Smooth muscle cell (in vitro differentiated cells): Measurements from ENCODE around the gene ABCB10. TPM values are rescaled to one million over a fixed set of nuclear protein-coding genes. Genes with fewer than 3 reads are reported as not detected.
"Not testable (repeated sequence)": the region's sequence is repeated elsewhere in the genome, so short reads cannot be mapped to it uniquely, and the experiment has no call there.

ENCODE experiments used
- DNase-seq: peaks from one replicate; lab custom pipeline; 2025; ENCODE audit not compliant: unreplicated experiment; lab: John Stamatoyannopoulos, UW
- H2AFZ ChIP-seq: fragments of 200-600 bp; sonication (generic); 2 replicates; pipeline ENCODE4 v1.6.0; 2016; ENCODE audit warnings: antibody characterized with exemption, low read depth, mild to moderate bottlenecking
- H3F3A ChIP-seq: fragments of 200-600 bp; sonication (generic); 2 replicates; pipeline ENCODE4 v1.6.0; 2017; ENCODE audit warnings: antibody characterized with exemption, low read depth
- H3K27ac ChIP-seq: fragments of 200-600 bp; sonication (generic); 2 replicates; pipeline ENCODE4 v1.5.1; 2016; ENCODE audit warnings: low read depth, mild to moderate bottlenecking
- H3K27me3 ChIP-seq: fragments of 200-600 bp; sonication (generic); 2 replicates; pipeline ENCODE4 v1.6.1; 2016; ENCODE audit warnings: low read depth, mild to moderate bottlenecking
- H3K36me3 ChIP-seq: fragments of 200-600 bp; sonication (generic); 2 replicates; pipeline ENCODE4 v1.5.1; 2016; ENCODE audit warnings: low read depth
- H3K4me1 ChIP-seq: fragments of 200-600 bp; sonication (generic); 2 replicates; pipeline ENCODE4 v1.5.1; 2016; ENCODE audit warnings: low read depth
- H3K4me2 ChIP-seq: fragments of 200-600 bp; sonication (generic); 2 replicates; pipeline ENCODE4 v1.6.0; 2016; ENCODE audit warnings: mild to moderate bottlenecking
- H3K4me3 ChIP-seq: fragments of 200-600 bp; sonication (generic); 2 replicates; pipeline ENCODE4 v1.5.1; 2016; ENCODE audit warnings: mild to moderate bottlenecking
- H3K79me2 ChIP-seq: fragments of 200-600 bp; sonication (generic); 2 replicates; pipeline ENCODE4 v1.6.0; 2016; ENCODE audit warnings: low read depth, mild to moderate bottlenecking
- H3K9ac ChIP-seq: fragments of 200-600 bp; sonication (generic); 2 replicates; pipeline ENCODE4 v1.6.0; 2016; ENCODE audit warnings: low read depth
- H3K9me3 ChIP-seq: fragments of 200-600 bp; sonication (generic); replicated peaks from 2 replicates; pipeline ENCODE4 v1.5.1; 2016; ENCODE audit warnings: low read depth
- H4K20me1 ChIP-seq: fragments of 200-600 bp; sonication (generic); 2 replicates; pipeline ENCODE4 v1.6.0; 2016; ENCODE audit warnings: low read depth
- CTCF ChIP-seq: fragments of 200-600 bp; sonication (generic); IDR thresholded peaks from 2 replicates; pipeline ENCODE4 v1.5.1; 2017; ENCODE audit warnings: borderline replicate concordance, mild to moderate bottlenecking, antibody characterized with exemption; ENCODE audit not compliant: insufficient read depth, poor library complexity, severe bottlenecking
- WGBS: methylation state at CpG from one replicate; pipeline ENCODE4 v1.1.7; 2016; ENCODE audit warnings: low lambda C conversion rate; 5-methylcytosine and 5-hydroxymethylcytosine counted together
- polyA plus RNA-seq: library from polyadenylated mRNA; unstranded; fragments of >200 nt; fragmentation: Nextera tagmentation; extraction: Ambion mirVana; gene quantifications from 2 replicates; pipeline ENCODE4 v1.2.1, GENCODE V29; 2016
- total RNA-seq: library from RNA; depleted of rRNA; stranded (reverse); fragments of >200 nt; gene quantifications from 2 replicates; pipeline ENCODE4 v1.2.3, GENCODE V29; 2014

The ABCB10 gene
- total and polyA plus RNA-seq, 2 experiments from 2014 or later: 7.1 to 18.4 TPM

GRCh38 chr1:229596925-229597699 is 38.6 kb upstream of the ABCB10 start:
- H3K4me3 ChIP-seq: no peak overlapping the region
- no peak for DNase-seq
- H3K9ac ChIP-seq: no peak overlapping the region
- no peak overlapping the region for H2AFZ ChIP-seq
- peaks cover 5% of the 10 kb centered on the region for H3K79me2 ChIP-seq
- 65% methylated on average over 7 of the region's 7 CpGs for WGBS
- TF ChIP-seq CTCF: no peak
- H3K4me1 ChIP-seq: no peaks in the 10 kb centered on the region
- no peaks in the 10 kb centered on the region for H3K9me3 ChIP-seq
- H3F3A ChIP-seq: no peaks in the 10 kb centered on the region
- H3K36me3 ChIP-seq: peaks cover 3% of the 10 kb centered on the region
- peak overlapping the region; percentile 61 for H3K27ac ChIP-seq
- H4K20me1 ChIP-seq: peaks cover 18% of the 10 kb centered on the region
- H3K4me2 ChIP-seq: no peak overlapping the region
- H3K27me3 ChIP-seq: no peaks in the 10 kb centered on the region

- not testable (repeated sequence) for H3K27ac ChIP-seq, H3K79me2 ChIP-seq, H3K9ac ChIP-seq, H3K27me3 ChIP-seq, H3K4me2 ChIP-seq, DNase-seq, H3F3A ChIP-seq, H3K9me3 ChIP-seq, H3K4me1 ChIP-seq, H2AFZ ChIP-seq, H3K4me3 ChIP-seq, H3K36me3 ChIP-seq
- peaks cover 18% of the 10 kb centered on the region for H4K20me1 ChIP-seq
- 98% methylated on average over 7 of the region's 7 CpGs for WGBS
These were observed 37.4 kb upstream of the ABCB10 start for GRCh38 chr1:229595876-229596275.

- Histone ChIP-seq H3K4me1 (no peaks in the 10 kb centered on the region), H3K36me3 (no peaks in the 10 kb centered on the region), H3K9me3 (no peaks in the 10 kb centered on the region), H3K4me3 (no peak overlapping the region), H3K27ac (no peak overlapping the region), H3F3A (no peaks in the 10 kb centered on the region), H3K4me2 (no peak overlapping the region), H3K79me2 (no peaks in the 10 kb centered on the region), H4K20me1 (peaks cover 16% of the 10 kb centered on the region), H2AFZ (no peak overlapping the region), H3K9ac (no peak overlapping the region), H3K27me3 (no peaks in the 10 kb centered on the region)
- no peak for DNase-seq
- 99% methylated on average over 34 of the region's 34 CpGs for WGBS
- TF ChIP-seq CTCF: no peak
These were observed 35.9 kb upstream of the ABCB10 start for GRCh38 chr1:229594227-229595008.

GRCh38 chr1:229593800-229594199 is 35.3 kb upstream of the ABCB10 start:
- Histone ChIP-seq H3F3A (no peaks in the 10 kb centered on the region), H3K9ac (no peak overlapping the region), H3K4me2 (no peak overlapping the region), H4K20me1 (peaks cover 10% of the 10 kb centered on the region), H3K36me3 (no peaks in the 10 kb centered on the region), H2AFZ (no peak overlapping the region), H3K79me2 (no peaks in the 10 kb centered on the region), H3K27ac (no peak overlapping the region), H3K9me3 (no peaks in the 10 kb centered on the region), H3K4me3 (no peak overlapping the region), H3K4me1 (no peaks in the 10 kb centered on the region), H3K27me3 (no peaks in the 10 kb centered on the region)
- over 99% methylated on average over 12 of the region's 12 CpGs for WGBS
- TF ChIP-seq CTCF: no peak
- DNase-seq: no peak
